ENCODE results near the gene SCN3B. TPM values are rescaled to one million over a fixed set of nuclear protein-coding genes. Genes with fewer than 3 reads are reported as not detected.

The SCN3B gene
- total RNA-seq, 4 donors from 2014 or later, result 0.42 to 1.9 (median 0.98) TPM

GRCh38 chr11:123579482-123579812 lies 75.0 kb downstream of the SCN3B start:
- DNase-seq (ENCODE audit: low spot score in 2 of 2), result no peak
- 95% methylated on average over 4 of the region's 5 CpGs for WGBS

More at GRCh38 chr11:123579482-123579812, 75.0 kb downstream of the SCN3B start:
- Histone ChIP-seq H3K4me1 (peaks cover 8% of the 10 kb centered on the region), H3K9me3 (no peaks in the 10 kb centered on the region), H3K27ac (no peak overlapping the region), H3K27me3 (peaks cover 18% of the 10 kb centered on the region), H3K4me3 (no peak overlapping the region), H3K36me3 (no peaks in the 10 kb centered on the region)
- TF ChIP-seq POLR2A (IDR thresholded peaks at IDR 0.05) (no peak), CTCF (IDR thresholded peaks at IDR 0.05) (no peak), EP300 (IDR thresholded peaks at IDR 0.05) (no peak), POLR2AphosphoS5 (IDR thresholded peaks at IDR 0.05) (no peak)

Other genes with a start within 250 kb of the SCN3B start
- gene GRAMD1B, start 224.4 kb downstream of the SCN3B start, total RNA-seq, result under 1 TPM; 0.08 to 0.64 (median 0.42) TPM
- 1 to 10 TPM; 6.8 to 9.2 (median 8.3) TPM for gene ZNF202, start 87.0 kb upstream of the SCN3B start, total RNA-seq
- gene OR6X1, start 99.9 kb upstream of the SCN3B start, total RNA-seq, result not detected
- not detected for gene OR6M1, start 151.7 kb upstream of the SCN3B start, total RNA-seq
- not detected for gene TMEM225, start 231.0 kb upstream of the SCN3B start, total RNA-seq
- not detected for gene OR8D4, start 247.5 kb upstream of the SCN3B start, total RNA-seq